Vagina (tissue), 2 donors: ENCODE measurements around the gene ADAMTS14. TPM values are rescaled to one million over a fixed set of nuclear protein-coding genes. Genes with fewer than 3 reads are reported as not detected.

Source experiments
- DNase-seq, 2 donors: peaks; one replicate each; pipeline ENCODE4 v3.0.0-alpha.2; 2017; ENCODE audit errors: extremely low spot score in 2 of 2
- H3K27ac ChIP-seq: fragments of 200-600 bp; sonication (generic); one replicate; pipeline ENCODE4 v1.5.1; 2019
- H3K27me3 ChIP-seq: fragments of 200-600 bp; sonication (generic); one replicate; pipeline ENCODE4 v1.5.1; 2019
- H3K36me3 ChIP-seq, 2 donors: fragments of 200-600 bp; sonication (generic); one replicate each; pipeline ENCODE4 v1.5.1; 2017 to 2019
- H3K4me1 ChIP-seq: fragments of 200-600 bp; sonication (generic); one replicate; pipeline ENCODE4 v1.5.1; 2019
- H3K4me3 ChIP-seq, 2 donors: fragments of 200-600 bp; sonication (generic); 1 replicate in 1 of 2; 2 replicates in 1 of 2; pipeline ENCODE4 v1.5.1; 2016 to 2019
- H3K9me3 ChIP-seq: fragments of 200-600 bp; sonication (generic); one replicate; pipeline ENCODE4 v1.5.1; 2019
- POLR2A ChIP-seq, 2 donors: fragments of 450-650 bp; IDR thresholded peaks; one replicate each; pipeline ENCODE4 v1.6.1; 2017; ENCODE audit warnings: antibody characterized with exemption in 2 of 2, mild to moderate bottlenecking in 2 of 2, moderate library complexity in 2 of 2
- POLR2AphosphoS5 ChIP-seq, 2 donors: sonication (generic); formaldehyde crosslinking; IDR thresholded peaks; one replicate each; pipeline ENCODE4 v1.9.0; 2017; ENCODE audit warnings: antibody characterized with exemption in 2 of 2, mild to moderate bottlenecking in 2 of 2, low read depth in 1 of 2; ENCODE audit not compliant: insufficient read depth in 1 of 2
- intact Hi-C: fragments of 100-400 bp; cut with DNase I; formaldehyde crosslinking; loops from one replicate; pipeline ENCODE4 v1.15.1; 2023
- total RNA-seq: library from RNA; depleted of rRNA; stranded (reverse); fragments of >200 nt; gene quantifications from one replicate; pipeline ENCODE4 v1.2.3, GENCODE V29; 2016
- TF ChIP-seq, protein P1 (sequence below), 3 experiments: fragments of 450-650 bp in 2 of 3; fragments of 200-600 bp in 1 of 3; sonication (generic) in 1 of 3; IDR thresholded peaks; one replicate each; pipeline ENCODE4 v1.5.1; 2017 to 2019; ENCODE audit warnings: antibody characterized with exemption in 3 of 3, mild to moderate bottlenecking in 2 of 3, moderate library complexity in 2 of 3

The ADAMTS14 gene
- total RNA-seq, 1 donor from 2014 or later = not detected

DNA sequence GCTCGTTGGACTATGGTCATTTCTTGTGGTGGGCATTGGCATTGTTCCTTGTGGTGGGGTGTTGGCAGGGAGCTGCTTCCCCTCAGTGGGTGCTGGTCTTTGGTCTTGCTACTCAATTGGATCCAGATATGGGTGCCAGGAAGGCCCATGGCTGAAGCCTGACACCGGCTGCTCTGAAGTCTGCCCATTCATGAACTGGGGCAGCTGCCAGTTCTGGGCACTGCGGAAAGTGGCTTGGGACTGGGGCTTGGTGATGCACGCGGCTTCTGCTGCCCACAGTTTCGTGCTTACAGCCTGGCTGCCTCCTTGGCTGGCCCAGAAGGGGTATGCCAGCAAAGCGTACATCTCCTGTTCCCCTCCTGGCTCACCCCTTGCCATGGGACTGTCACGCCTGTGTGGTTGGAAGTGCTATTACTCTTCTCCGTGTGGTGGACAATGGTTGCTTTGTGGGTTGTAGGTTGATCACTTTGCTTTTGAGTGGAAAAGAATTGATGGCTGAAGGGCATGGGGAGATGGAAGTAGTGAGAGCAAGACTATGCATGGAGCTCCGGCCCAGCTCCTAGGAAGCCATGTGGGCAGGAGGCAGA, 54.7 kb downstream of the ADAMTS14 start:
- no peak for DNase-seq
- Histone ChIP-seq H3K36me3 (no peaks in the 10 kb centered on the region), H3K4me3 (no peak overlapping the region), H3K4me1 (no peaks in the 10 kb centered on the region), H3K27me3 (no peaks in the 10 kb centered on the region), H3K9me3 (no peaks in the 10 kb centered on the region), H3K27ac (no peak overlapping the region)
- intact Hi-C loops = no loop called here
- no peak for TF ChIP-seq POLR2AphosphoS5 (IDR thresholded peaks at IDR 0.05; ENCODE audit: insufficient read depth in 1 of 2, low read depth in 1 of 2)
- TF ChIP-seq, protein P1, sequence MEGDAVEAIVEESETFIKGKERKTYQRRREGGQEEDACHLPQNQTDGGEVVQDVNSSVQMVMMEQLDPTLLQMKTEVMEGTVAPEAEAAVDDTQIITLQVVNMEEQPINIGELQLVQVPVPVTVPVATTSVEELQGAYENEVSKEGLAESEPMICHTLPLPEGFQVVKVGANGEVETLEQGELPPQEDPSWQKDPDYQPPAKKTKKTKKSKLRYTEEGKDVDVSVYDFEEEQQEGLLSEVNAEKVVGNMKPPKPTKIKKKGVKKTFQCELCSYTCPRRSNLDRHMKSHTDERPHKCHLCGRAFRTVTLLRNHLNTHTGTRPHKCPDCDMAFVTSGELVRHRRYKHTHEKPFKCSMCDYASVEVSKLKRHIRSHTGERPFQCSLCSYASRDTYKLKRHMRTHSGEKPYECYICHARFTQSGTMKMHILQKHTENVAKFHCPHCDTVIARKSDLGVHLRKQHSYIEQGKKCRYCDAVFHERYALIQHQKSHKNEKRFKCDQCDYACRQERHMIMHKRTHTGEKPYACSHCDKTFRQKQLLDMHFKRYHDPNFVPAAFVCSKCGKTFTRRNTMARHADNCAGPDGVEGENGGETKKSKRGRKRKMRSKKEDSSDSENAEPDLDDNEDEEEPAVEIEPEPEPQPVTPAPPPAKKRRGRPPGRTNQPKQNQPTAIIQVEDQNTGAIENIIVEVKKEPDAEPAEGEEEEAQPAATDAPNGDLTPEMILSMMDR (IDR thresholded peaks at IDR 0.05) = no peak
- no peak for TF ChIP-seq POLR2A (IDR thresholded peaks at IDR 0.05)

DNA sequence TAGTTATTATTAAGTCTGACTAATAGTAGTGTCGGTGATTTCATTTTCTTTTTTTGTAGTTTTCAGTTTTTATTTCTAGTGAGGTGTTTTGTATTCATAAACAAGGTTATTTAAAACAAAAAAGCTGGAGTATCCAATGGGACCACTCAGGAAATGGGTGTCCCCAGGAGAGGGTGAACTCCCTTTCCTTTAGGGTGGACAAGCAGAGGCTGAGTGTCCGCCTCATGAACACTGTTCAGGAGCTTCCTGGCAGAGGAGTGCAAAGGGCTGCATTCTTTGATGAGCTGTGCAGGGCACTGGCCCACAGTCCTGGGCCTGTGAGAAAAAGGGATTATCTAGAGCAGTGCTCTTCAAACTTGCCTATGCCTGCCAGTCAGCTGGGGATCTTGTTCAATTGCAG, 56.0 kb downstream of the ADAMTS14 start:
- DNase-seq = no peak
- no peaks in the 10 kb centered on the region for H3K4me1 ChIP-seq
- no peaks in the 10 kb centered on the region for H3K9me3 ChIP-seq
- H3K27ac ChIP-seq = no peak overlapping the region
- H3K36me3 ChIP-seq = no peaks in the 10 kb centered on the region
- no peak overlapping the region for H3K4me3 ChIP-seq
- TF ChIP-seq POLR2AphosphoS5 (IDR thresholded peaks at IDR 0.05; ENCODE audit: insufficient read depth in 1 of 2, low read depth in 1 of 2) = no peak
- TF ChIP-seq, protein P1 (IDR thresholded peaks at IDR 0.05) = no peak
- no peak for TF ChIP-seq POLR2A (IDR thresholded peaks at IDR 0.05)
- no peaks in the 10 kb centered on the region for H3K27me3 ChIP-seq
- intact Hi-C loops = no loop called here

DNA sequence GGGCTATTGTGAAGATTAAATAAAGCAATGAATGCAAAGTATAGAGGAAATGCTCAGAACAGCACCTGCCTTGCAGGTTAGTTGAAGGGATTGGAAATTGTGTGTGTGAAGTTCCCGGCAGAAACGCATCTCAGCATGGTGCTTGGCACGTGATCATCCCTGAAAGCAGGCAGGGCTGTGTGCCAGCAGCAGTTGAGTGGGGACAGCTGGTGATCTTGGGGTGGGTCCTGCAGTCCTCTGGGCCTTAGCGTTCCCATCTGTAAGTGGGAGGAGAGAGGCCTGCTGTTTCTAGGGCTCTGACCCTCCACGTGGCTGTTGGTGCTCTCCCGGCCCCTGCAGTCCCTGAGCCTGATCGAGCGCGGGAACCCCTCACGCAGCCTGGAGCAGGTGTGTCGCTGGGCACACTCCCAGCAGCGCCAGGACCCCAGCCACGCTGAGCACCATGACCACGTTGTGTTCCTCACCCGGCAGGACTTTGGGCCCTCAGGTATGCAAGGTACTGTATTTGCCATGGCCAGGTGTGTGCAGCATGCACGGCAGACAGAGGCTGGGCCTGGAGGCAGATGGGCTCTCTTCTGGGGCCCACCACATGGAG, 57.6 kb downstream of the ADAMTS14 start:
- no peaks in the 10 kb centered on the region for H3K4me1 ChIP-seq
- TF ChIP-seq POLR2AphosphoS5 (IDR thresholded peaks at IDR 0.05; ENCODE audit: insufficient read depth in 1 of 2, low read depth in 1 of 2) = no peak
- TF ChIP-seq, protein P1 (IDR thresholded peaks at IDR 0.05) = no peak

DNA sequence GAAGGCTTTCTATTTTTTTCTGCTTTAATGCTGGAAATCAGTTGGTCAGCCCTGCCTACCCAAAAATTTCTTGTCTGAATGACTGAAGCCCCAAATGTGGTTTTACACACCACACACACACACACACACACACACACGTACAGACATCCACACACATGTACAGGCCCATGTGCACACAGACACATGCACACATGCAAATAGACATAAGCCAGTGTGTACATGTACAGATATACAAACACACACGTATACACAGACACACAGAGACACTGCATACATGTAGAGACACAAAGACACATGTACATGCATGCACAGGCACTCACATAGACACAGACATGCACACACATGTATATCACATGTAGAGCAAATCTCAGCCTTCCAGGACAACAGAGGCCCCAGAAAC, 58.6 kb downstream of the ADAMTS14 start:
- TF ChIP-seq, protein P1 (IDR thresholded peaks at IDR 0.05) = no peak
- TF ChIP-seq POLR2AphosphoS5 (IDR thresholded peaks at IDR 0.05; ENCODE audit: insufficient read depth in 1 of 2, low read depth in 1 of 2) (no peak), POLR2A (IDR thresholded peaks at IDR 0.05) (no peak)
- intact Hi-C loops = no loop called here
- Histone ChIP-seq H3K27ac (no peak overlapping the region), H3K36me3 (no peaks in the 10 kb centered on the region), H3K9me3 (no peaks in the 10 kb centered on the region), H3K4me3 (no peak overlapping the region), H3K27me3 (no peaks in the 10 kb centered on the region), H3K4me1 (no peaks in the 10 kb centered on the region)
- no peak for DNase-seq

More for the DNA sequence above, 57.6 kb downstream of the ADAMTS14 start:
- no peak for DNase-seq
- intact Hi-C loops = no loop called here
- H3K27ac ChIP-seq = no peak overlapping the region
- no peaks in the 10 kb centered on the region for H3K27me3 ChIP-seq
- H3K36me3 ChIP-seq = no peaks in the 10 kb centered on the region
- no peak overlapping the region for H3K4me3 ChIP-seq
- no peaks in the 10 kb centered on the region for H3K9me3 ChIP-seq

DNA sequence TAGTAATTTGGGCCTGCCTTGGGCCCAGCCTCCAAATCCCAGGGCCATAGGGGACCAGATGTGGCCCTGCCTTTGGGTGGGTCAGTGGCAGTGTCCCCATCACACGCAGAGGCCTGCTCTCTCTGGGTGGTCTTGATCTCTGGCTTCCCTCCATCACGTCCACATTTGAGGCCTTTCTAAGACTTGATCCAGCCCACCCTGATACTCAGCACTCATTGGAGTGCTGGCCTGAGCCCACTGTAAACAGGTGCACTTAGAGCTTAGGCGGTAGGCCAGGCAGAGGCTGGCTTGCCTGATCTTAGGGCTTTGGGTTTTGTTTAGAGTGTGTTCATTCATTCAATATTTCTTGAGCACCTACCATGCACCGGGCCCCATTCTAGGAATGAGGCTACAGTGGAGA, 60.3 kb downstream of the ADAMTS14 start:
- H3K36me3 ChIP-seq = no peaks in the 10 kb centered on the region
- TF ChIP-seq POLR2AphosphoS5 (IDR thresholded peaks at IDR 0.05; ENCODE audit: insufficient read depth in 1 of 2, low read depth in 1 of 2) (no peak), POLR2A (IDR thresholded peaks at IDR 0.05) (no peak)
- TF ChIP-seq, protein P1 (IDR thresholded peaks at IDR 0.05) = no peak
- no peaks in the 10 kb centered on the region for H3K27me3 ChIP-seq
- intact Hi-C loops = no loop called here
- no peaks in the 10 kb centered on the region for H3K4me1 ChIP-seq
- H3K4me3 ChIP-seq = no peak overlapping the region
- H3K9me3 ChIP-seq = no peaks in the 10 kb centered on the region
- H3K27ac ChIP-seq = no peak overlapping the region
- no peak for DNase-seq
